Nephron (organoid): ENCODE results near the gene SUMF1.

Source experiments
- H3K27ac Mint-ChIP-seq, 3 experiments: 2 replicates each; pipeline ENCODE4 v1.8.0; 2020; ENCODE audit warnings: mixed read lengths in 3 of 3, mild to moderate bottlenecking in 2 of 3, moderate library complexity in 1 of 3
- H3K27me3 Mint-ChIP-seq: 2 replicates; pipeline ENCODE4 v1.8.0; 2021; ENCODE audit warnings: low read depth, mild to moderate bottlenecking, moderate library complexity, mixed read lengths
- H3K36me3 Mint-ChIP-seq: 2 replicates; pipeline ENCODE4 v1.8.0; 2020; ENCODE audit warnings: low read depth, mixed read lengths
- H3K4me1 Mint-ChIP-seq: 2 replicates; pipeline ENCODE4 v1.8.0; 2020; ENCODE audit warnings: mixed read lengths
- H3K4me3 Mint-ChIP-seq, 3 experiments: 2 replicates each; pipeline ENCODE4 v1.8.0; 2020; ENCODE audit warnings: mild to moderate bottlenecking in 3 of 3, mixed read lengths in 3 of 3, moderate library complexity in 2 of 3
- H3K9me3 Mint-ChIP-seq: 2 replicates; pipeline ENCODE4 v1.8.0; 2020; ENCODE audit warnings: mixed read lengths
- TF ChIP-seq, protein P1 (sequence below), 3 experiments: fragments of 200-600 bp; sonication (generic); IDR thresholded peaks; one replicate each; pipeline ENCODE4 v1.5.0; 2021; ENCODE audit warnings: antibody characterized with exemption in 3 of 3; ENCODE audit not compliant: unreplicated experiment in 3 of 3

Gene SUMF1

DNA sequence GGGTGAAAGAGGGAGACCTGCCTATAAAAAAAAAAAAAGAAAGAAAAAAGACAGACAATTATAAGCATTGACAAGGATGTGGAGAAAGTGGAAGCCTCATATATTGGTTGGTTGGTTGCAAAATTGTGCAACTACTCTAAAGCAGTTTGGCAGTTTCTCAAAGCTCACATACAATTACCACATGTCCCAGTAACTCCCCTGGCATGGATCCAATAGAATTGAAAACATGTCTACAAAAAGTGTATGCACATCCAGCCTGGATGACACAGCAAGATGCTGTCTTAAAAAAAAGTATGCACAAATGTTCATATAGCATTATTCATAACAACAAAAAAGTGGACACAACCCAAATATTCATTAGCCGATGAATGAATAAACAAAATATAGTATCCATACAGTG lies 144.4 kb downstream of the SUMF1 start:
- H3K9me3 Mint-ChIP-seq, result peaks cover 17% of the 10 kb centered on the region
- peaks cover 35% of the 10 kb centered on the region for H3K36me3 Mint-ChIP-seq
- no peak overlapping the region for H3K27ac Mint-ChIP-seq
- no peak overlapping the region for H3K4me3 Mint-ChIP-seq
- H3K4me1 Mint-ChIP-seq, result peaks cover 14% of the 10 kb centered on the region
- no peaks in the 10 kb centered on the region for H3K27me3 Mint-ChIP-seq
- TF ChIP-seq, protein P1, sequence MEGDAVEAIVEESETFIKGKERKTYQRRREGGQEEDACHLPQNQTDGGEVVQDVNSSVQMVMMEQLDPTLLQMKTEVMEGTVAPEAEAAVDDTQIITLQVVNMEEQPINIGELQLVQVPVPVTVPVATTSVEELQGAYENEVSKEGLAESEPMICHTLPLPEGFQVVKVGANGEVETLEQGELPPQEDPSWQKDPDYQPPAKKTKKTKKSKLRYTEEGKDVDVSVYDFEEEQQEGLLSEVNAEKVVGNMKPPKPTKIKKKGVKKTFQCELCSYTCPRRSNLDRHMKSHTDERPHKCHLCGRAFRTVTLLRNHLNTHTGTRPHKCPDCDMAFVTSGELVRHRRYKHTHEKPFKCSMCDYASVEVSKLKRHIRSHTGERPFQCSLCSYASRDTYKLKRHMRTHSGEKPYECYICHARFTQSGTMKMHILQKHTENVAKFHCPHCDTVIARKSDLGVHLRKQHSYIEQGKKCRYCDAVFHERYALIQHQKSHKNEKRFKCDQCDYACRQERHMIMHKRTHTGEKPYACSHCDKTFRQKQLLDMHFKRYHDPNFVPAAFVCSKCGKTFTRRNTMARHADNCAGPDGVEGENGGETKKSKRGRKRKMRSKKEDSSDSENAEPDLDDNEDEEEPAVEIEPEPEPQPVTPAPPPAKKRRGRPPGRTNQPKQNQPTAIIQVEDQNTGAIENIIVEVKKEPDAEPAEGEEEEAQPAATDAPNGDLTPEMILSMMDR (IDR thresholded peaks at IDR 0.05; ENCODE audit: unreplicated experiment in 3 of 3), result no peak

DNA sequence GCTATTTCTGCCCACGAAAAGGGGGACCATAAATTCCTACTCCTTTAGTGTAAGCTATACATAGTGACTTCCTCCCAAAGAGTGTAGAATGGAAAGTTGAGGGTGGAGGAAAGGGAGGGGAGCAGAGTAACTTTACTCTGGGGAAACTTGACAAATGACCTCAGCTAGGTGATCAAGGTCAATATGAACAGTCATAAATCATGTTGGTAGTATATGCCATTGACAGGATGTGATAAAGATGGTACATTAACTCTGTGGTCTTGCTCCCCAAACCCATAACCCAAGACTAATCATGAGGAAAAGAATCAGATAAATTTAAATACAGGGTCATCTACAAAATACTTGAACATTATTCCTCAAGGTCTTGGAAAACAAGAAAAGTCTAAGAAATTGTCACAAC lies 145.3 kb downstream of the SUMF1 start:
- Mint-ChIP-seq H3K27ac (no peak overlapping the region), H3K9me3 (peaks cover 14% of the 10 kb centered on the region), H3K4me1 (peaks cover 14% of the 10 kb centered on the region), H3K27me3 (no peaks in the 10 kb centered on the region), H3K36me3 (peaks cover 39% of the 10 kb centered on the region), H3K4me3 (no peak overlapping the region)
- TF ChIP-seq, protein P1 (IDR thresholded peaks at IDR 0.05; ENCODE audit: unreplicated experiment in 3 of 3), result no peak

DNA sequence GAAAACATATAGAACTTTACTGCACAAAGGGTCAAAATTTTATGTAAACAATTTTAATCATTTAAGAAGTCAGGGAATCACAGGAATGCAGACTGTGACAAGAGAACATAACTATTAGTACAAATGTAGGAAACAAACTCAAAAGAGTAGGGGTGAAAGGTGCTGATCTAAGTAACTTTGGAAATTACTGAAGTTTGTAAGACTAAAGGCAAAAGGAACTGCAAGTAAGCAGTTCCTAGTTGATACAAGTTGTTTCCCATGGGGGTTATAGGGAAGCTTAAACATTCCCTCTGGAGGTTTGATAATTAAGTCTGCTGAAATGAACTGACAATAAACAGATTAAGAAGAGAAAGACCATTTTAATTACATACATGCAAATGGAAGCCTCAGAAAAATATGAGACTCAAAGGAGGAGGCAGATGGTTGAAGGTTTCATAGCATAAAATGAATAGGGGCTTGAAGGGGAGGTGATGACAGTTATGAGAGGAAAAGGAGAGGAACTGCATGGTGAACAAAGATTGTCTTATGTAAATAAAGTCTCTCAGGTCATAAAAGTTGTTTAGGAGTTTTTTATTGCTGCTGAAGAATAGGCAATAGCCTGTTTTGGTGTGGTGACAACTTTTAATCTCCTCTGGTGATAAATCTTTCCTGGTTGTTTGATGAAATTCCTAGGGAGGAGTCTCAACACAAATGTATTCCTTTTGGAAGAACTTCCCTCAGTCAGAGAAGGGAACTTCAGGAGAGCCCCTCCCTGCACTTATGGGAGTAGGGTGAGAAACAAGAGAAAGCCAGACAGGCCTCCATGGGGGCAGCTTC lies 146.8 kb downstream of the SUMF1 start:
- H3K36me3 Mint-ChIP-seq, result peaks cover 45% of the 10 kb centered on the region

DNA sequence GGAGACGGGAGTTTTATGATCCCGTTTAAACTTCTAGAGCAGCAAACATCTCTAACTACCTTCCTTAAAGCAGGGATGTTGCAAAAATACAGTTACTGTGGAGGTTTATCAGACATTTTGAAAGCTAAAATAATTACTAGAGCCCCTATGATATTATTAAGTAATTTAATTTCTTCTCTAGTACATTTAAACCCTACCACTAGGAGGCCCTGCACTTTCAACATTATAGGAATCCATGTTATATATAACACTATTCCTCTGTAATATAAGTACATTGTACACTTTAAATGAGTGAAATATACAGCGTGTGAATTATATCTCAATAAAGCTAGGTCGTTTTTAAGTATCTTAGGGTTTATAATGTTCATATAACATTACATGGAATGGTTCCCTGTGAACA lies 152.4 kb downstream of the SUMF1 start:
- Mint-ChIP-seq H3K27me3 (no peaks in the 10 kb centered on the region), H3K9me3 (peaks cover 10% of the 10 kb centered on the region), H3K36me3 (peaks cover 76% of the 10 kb centered on the region), H3K4me1 (peaks cover 6% of the 10 kb centered on the region), H3K4me3 (no peak overlapping the region), H3K27ac (peak overlapping the region in 1 of 3 experiments; percentile 60)
- TF ChIP-seq, protein P1 (IDR thresholded peaks at IDR 0.05; ENCODE audit: unreplicated experiment in 3 of 3), result peak; percentile 11 to 36 (median 21)

More for the DNA sequence above, 146.8 kb downstream of the SUMF1 start:
- TF ChIP-seq, protein P1 (IDR thresholded peaks at IDR 0.05; ENCODE audit: unreplicated experiment in 3 of 3), result no peak
- Mint-ChIP-seq H3K4me3 (no peak overlapping the region), H3K4me1 (peaks cover 14% of the 10 kb centered on the region), H3K9me3 (peaks cover 12% of the 10 kb centered on the region), H3K27me3 (no peaks in the 10 kb centered on the region), H3K27ac (peak overlapping the region; percentile 4 to 67 (median 15))

DNA sequence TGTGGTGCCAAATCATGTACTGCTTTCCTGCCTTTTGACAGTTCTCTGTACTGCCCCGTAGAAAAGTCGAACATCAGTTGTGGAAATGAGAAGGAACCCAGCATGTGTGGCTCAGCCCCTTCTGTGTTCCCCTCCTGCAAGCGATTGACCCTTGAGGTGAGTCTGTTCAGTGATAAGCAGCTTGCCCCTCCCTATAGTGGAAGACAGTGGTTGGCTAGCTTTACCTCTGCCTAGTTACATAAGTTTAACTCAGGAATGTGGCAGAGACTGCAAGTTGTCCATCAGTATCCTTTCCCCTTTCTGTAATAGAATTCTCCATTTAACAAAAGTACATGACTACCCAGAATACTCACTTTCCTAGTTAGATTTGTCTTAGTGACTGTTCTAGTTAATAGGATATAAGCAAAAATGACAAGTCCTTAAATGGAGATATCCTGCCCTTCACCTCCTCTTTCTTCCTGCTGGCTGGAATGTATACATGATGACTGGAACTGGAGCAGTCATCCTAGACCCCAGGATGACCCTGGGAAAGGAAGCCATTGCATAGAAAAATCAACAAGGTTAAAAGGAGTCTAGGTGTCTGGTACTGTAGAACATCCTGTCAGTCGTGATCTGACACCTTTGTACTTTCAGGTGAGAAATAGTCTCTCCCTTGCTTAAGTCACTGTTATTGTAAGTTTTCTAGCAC lies 153.3 kb downstream of the SUMF1 start:
- TF ChIP-seq, protein P1 (IDR thresholded peaks at IDR 0.05; ENCODE audit: unreplicated experiment in 3 of 3), result no peak
- Mint-ChIP-seq H3K4me3 (no peak overlapping the region), H3K27ac (peak overlapping the region in 1 of 3 experiments; percentile 60), H3K36me3 (peaks cover 76% of the 10 kb centered on the region), H3K27me3 (no peaks in the 10 kb centered on the region), H3K9me3 (peaks cover 6% of the 10 kb centered on the region), H3K4me1 (peaks cover 6% of the 10 kb centered on the region)
